Testis (tissue), 5 donors: Measurements from ENCODE around the gene CFAP43. TPM values are rescaled to one million over a fixed set of nuclear protein-coding genes. Genes with fewer than 3 reads are reported as not detected.

Experiments
- DNase-seq: peaks from one replicate; pipeline ENCODE4 v3.0.0-alpha.2; 2019
- H3K27ac ChIP-seq, 2 donors: fragments of 200-600 bp; sonication (generic); one replicate each; pipeline ENCODE4 v1.5.1; 2019
- H3K27me3 ChIP-seq: fragments of 200-600 bp; sonication (generic); one replicate; pipeline ENCODE4 v1.5.1; 2019
- H3K36me3 ChIP-seq: fragments of 200-600 bp; sonication (generic); one replicate; pipeline ENCODE4 v1.5.1; 2017; ENCODE audit warnings: low read depth; ENCODE audit errors: missing control alignments
- H3K4me1 ChIP-seq: fragments of 200-600 bp; sonication (generic); one replicate; pipeline ENCODE4 v1.5.1; 2019
- H3K4me3 ChIP-seq, 2 donors: fragments of 200-600 bp; sonication (generic); one replicate each; pipeline ENCODE4 v1.5.1; 2017 to 2019
- H3K9me3 ChIP-seq: fragments of 200-600 bp; sonication (generic); one replicate; pipeline ENCODE4 v1.5.1; 2017
- CTCF ChIP-seq, 3 experiments: fragments of 450-650 bp in 2 of 3; fragments of 200-600 bp in 1 of 3; sonication (generic) in 1 of 3; IDR thresholded peaks; one replicate each; pipeline ENCODE4 v1.5.1; 2016 to 2019; ENCODE audit warnings: antibody characterized with exemption in 3 of 3, mild to moderate bottlenecking in 2 of 3, moderate library complexity in 1 of 3
- POLR2A ChIP-seq: fragments of 450-650 bp; IDR thresholded peaks from one replicate; pipeline ENCODE4 v1.6.1; 2017; ENCODE audit warnings: antibody characterized with exemption, mild to moderate bottlenecking, moderate library complexity
- WGBS, 2 donors: methylation state at CpG; one replicate each; pipeline ENCODE4 v1.1.5; 2018; 5-methylcytosine and 5-hydroxymethylcytosine counted together
- intact Hi-C: fragments of 100-400 bp; cut with DNase I; formaldehyde crosslinking; loops from one replicate; pipeline ENCODE4 v1.15.1; 2023; ENCODE audit warnings: low total_unique reads
- long read RNA-seq, 2 donors: transcript quantifications; one replicate each; lab custom pipeline, GENCODE V29; 2026
- polyA plus RNA-seq: library from polyadenylated mRNA; stranded (reverse); fragments of 350-450 nt; fragmentation: Illumina TruSeq; extraction: RNeasy Lipid Tissue Mini Kit (QIAGEN cat#74804); gene quantifications from one replicate; pipeline ENCODE4 v1.2.3, GENCODE V29; 2014; ENCODE audit warnings: low read depth, low replicate concordance; ENCODE audit not compliant: insufficient read depth
- total RNA-seq, 2 donors: library from RNA; depleted of rRNA; stranded (reverse); fragments of >200 nt; gene quantifications; one replicate each; pipeline ENCODE4 v1.2.3, GENCODE V29; 2016

The CFAP43 gene
- 10 to 100 TPM; 37.8 to 72.8 TPM for total RNA-seq
- 60.7 TPM for polyA plus RNA-seq
- long read RNA-seq, donor 1, partial matches to known transcripts = 116 of 248 reads
- long read RNA-seq, donor 1, other reads (novel, unspliced or antisense) = 132 of 248 reads
- long read RNA-seq, donor 2 = 0 reads

GRCh38 chr10:104231784-104232612 lies at the start of gene CFAP43:
TSS of gene CFAP43 (minus strand) at chr10:104232364. CDS start at chr10:104232246, 118 bp downstream.
- peak; percentile 99 for DNase-seq
- 0 to 1% methylated on average over 22 to 57 of the region's 60 CpGs for WGBS, 2 donors
- peak within 1 kb of the TSS; percentile 78 to 95 for H3K4me3 ChIP-seq
- TF ChIP-seq CTCF (IDR thresholded peaks at IDR 0.05) (no peak), POLR2A (no peak)
- H3K4me1 ChIP-seq = peaks cover 6% of the 10 kb centered on the region
- no peaks in the 10 kb centered on the region for H3K27me3 ChIP-seq
- no peaks in the 10 kb centered on the region for H3K9me3 ChIP-seq
- intact Hi-C loops = loop anchor here (5.0 kb wide), 1 partner anchor 110 kb away; the partner anchor contains the start of gene SFR1
- no peaks in the 10 kb centered on the region for H3K36me3 ChIP-seq
- H3K27ac ChIP-seq = peak within 1 kb of the TSS; percentile 64 to 73

- Histone ChIP-seq H3K36me3 (no peaks in the 10 kb centered on the region), H3K27me3 (no peaks in the 10 kb centered on the region), H3K27ac (no peak overlapping the region), H3K9me3 (no peaks in the 10 kb centered on the region), H3K4me1 (no peaks in the 10 kb centered on the region), H3K4me3 (no peak overlapping the region)
- no peak for TF ChIP-seq CTCF (IDR thresholded peaks at IDR 0.05)
- TF ChIP-seq POLR2A = no peak
- no peak for DNase-seq
- intact Hi-C loops = no loop called here
- WGBS, 2 donors = 84 to 93% methylated on average over 3 of the region's 3 CpGs
Measured at GRCh38 chr10:104281694-104282093, 49.5 kb upstream of the CFAP43 start.

DNA sequence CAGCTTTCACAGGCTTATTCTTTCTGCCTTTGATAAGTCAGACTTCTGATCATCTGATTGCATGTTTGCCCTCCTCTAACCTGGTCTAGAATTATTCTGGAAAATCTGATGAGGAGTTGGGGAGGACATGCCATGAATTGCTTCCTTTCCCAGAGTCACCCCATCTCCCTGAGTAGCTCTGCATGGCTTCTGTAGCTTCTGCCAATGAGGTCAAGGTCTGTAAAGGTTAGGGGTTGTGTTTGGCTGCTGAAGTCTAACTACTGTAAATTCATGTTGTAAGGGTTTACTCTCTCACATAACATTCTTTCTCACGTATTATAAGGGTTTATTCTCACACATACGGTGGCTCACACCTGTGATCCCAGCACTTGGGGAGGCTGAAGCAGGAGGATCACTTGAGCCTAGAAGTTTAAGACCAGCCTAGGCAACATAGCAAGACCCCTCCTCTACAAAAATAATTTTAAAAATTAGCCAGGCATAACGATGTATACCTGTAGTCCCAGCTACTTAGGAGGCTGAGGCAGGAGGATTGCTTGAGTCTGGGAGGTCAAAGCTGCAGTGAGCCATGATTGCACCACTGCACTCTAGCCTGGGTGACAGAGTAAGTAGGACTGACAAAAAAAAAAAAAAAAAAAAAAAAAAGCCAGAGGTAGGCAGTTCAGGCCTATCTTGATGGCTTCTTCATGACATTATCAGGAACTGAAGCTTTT lies 47.5 kb upstream of the CFAP43 start:
- H3K27ac ChIP-seq = no peak overlapping the region
- H3K36me3 ChIP-seq = no peaks in the 10 kb centered on the region
- H3K9me3 ChIP-seq = no peaks in the 10 kb centered on the region
- intact Hi-C loops = no loop called here
- H3K4me3 ChIP-seq = no peak overlapping the region
- DNase-seq = no peak
- WGBS, 2 donors = 93 to 94% methylated on average over 3 of the region's 3 CpGs
- no peaks in the 10 kb centered on the region for H3K27me3 ChIP-seq
- no peaks in the 10 kb centered on the region for H3K4me1 ChIP-seq
- TF ChIP-seq CTCF (IDR thresholded peaks at IDR 0.05) (no peak), POLR2A (no peak)

DNA sequence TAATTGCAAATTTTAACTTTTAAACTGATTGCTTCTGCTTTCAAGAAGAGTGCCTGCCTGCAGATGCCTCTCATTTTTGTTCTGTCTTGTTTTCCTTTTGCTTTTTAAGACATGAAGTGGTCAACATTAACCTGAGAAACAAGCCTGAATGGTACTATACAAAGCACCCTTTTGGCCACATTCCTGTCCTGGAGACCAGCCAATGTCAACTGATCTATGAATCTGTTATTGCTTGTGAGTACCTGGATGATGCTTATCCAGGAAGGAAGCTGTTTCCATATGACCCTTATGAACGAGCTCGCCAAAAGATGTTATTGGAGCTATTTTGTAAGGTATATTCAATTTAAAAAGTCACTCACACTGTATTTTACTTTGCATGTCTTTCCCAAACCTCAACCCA lies 45.6 kb upstream of the CFAP43 start:
- 74 to 90% methylated on average over 2 of the region's 2 CpGs for WGBS, 2 donors
- intact Hi-C loops = no loop called here
- Histone ChIP-seq H3K27ac (no peak overlapping the region), H3K27me3 (no peaks in the 10 kb centered on the region), H3K9me3 (no peaks in the 10 kb centered on the region), H3K4me3 (no peak overlapping the region), H3K36me3 (no peaks in the 10 kb centered on the region), H3K4me1 (no peaks in the 10 kb centered on the region)
- TF ChIP-seq POLR2A = no peak
- DNase-seq = no peak

DNA sequence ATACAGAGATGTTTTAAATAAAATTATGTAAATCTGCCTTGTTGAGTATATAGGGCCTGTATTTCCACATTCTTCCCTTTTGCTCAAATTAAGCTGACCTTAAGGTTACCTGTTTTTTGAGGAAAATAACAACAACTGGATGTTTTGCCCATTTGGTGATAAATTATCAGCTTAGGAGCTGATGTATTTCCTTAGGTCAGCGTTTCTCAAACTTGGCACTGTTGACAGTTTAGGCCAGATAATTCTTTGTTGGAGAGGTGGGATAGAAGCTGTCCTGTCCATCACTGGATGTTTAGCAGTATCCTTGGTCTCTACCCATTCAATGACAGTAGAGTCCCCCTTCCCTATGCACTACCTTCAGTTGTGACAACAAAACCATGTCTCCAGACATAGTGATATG lies 44.0 kb upstream of the CFAP43 start:
- WGBS, 2 donors = 63 to 94% methylated on average over 1 of the region's 1 CpG
- no peak for TF ChIP-seq POLR2A
- intact Hi-C loops = no loop called here

More for the DNA sequence above, 44.0 kb upstream of the CFAP43 start:
- H3K9me3 ChIP-seq = no peaks in the 10 kb centered on the region
- no peak for DNase-seq
- H3K27ac ChIP-seq = no peak overlapping the region
- no peaks in the 10 kb centered on the region for H3K4me1 ChIP-seq
- H3K27me3 ChIP-seq = no peaks in the 10 kb centered on the region
- no peak overlapping the region for H3K4me3 ChIP-seq
- no peaks in the 10 kb centered on the region for H3K36me3 ChIP-seq
